Esophagus muscularis mucosa (tissue), 3 donors: ENCODE data around the gene DDX56.

Source experiments
- CTCF ChIP-seq, 3 experiments: fragments of 200-600 bp in 2 of 3; fragments of 450-650 bp in 1 of 3; sonication (generic) in 2 of 3; IDR thresholded peaks; one replicate each; pipeline ENCODE4 v1.5.1; 2017 to 2019; ENCODE audit warnings: antibody characterized with exemption in 3 of 3, mild to moderate bottlenecking in 2 of 3, moderate library complexity in 1 of 3
- POLR2A ChIP-seq: fragments of 450-650 bp; IDR thresholded peaks from one replicate; pipeline ENCODE4 v1.6.1; 2017; ENCODE audit warnings: antibody characterized with exemption, moderate library complexity, mild to moderate bottlenecking, low read depth
- POLR2AphosphoS5 ChIP-seq, 2 donors: sonication (generic); formaldehyde crosslinking; IDR thresholded peaks; one replicate each; pipeline ENCODE4 v1.6.1; 2017; ENCODE audit warnings: antibody characterized with exemption in 2 of 2

DNA sequence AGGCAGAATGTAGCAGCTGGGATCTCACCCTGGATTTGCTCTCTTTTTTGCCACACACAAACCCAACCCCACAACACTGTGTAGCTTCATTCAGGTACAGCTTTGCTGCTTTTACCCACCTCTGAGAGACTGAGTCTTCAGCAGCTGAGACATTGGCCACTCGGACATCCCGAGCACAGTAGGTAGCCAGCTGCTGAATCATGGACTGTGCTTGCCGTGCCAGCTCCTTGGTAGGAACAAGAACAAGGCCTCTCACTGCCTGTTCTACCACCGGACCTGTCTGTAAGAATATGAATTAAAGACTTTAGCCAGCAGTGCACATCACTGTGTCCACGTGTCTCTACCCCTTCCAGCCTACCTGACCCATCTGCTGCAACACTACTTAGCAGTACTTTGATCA lies 937 bp downstream of the DDX56 start:
- TF ChIP-seq POLR2AphosphoS5 (IDR thresholded peaks at IDR 0.05): no peak
- TF ChIP-seq CTCF (IDR thresholded peaks at IDR 0.05): no peak
- TF ChIP-seq POLR2A: no peak
